IPS-11a (cell line): ENCODE measurements around the gene GLRA1.
"Not testable (repeated sequence)": the region's sequence is repeated elsewhere in the genome, so short reads cannot be mapped to it uniquely, and the experiment has no call there.

Experiments
- H3K4me3 ChIP-seq: one replicate; pipeline ENCODE4 v1.5.1; 2013; ENCODE audit warnings: low read depth, low read length, control low read depth

The GLRA1 gene

DNA sequence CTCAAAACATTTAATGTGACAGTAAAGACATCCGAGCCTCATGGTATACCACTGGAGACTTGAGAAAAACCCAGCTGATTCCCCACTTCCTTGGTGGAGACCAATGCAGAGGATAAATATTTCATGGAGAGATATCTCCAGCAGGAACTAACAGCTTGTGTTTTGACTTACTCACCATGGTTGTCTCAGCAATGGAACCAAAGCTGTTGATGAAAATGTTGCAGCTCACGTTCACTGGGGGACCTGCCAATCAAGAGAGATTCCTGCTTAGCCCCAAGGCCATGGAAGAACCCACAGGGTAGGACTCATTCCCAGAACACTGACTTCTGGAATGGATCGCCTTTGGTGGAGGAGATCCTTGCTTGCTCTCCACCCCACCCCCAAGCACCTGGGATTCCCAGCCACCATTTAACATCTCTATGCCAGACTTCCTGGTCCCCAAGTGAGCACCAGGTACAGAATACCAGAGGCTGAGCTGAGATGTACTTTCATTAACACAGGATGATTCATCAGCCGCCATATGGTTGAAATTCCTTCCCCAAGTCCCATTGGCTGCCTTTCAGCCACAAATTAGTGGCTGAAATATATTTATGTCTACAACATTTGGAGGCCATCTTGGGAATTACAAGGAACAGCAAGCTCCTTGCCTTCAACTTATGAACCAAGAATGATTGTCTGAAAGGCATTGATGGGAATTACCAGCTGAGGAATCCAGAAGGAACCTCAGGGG, 37.9 kb downstream of the GLRA1 start:
- no peak overlapping the region for H3K4me3 ChIP-seq

DNA sequence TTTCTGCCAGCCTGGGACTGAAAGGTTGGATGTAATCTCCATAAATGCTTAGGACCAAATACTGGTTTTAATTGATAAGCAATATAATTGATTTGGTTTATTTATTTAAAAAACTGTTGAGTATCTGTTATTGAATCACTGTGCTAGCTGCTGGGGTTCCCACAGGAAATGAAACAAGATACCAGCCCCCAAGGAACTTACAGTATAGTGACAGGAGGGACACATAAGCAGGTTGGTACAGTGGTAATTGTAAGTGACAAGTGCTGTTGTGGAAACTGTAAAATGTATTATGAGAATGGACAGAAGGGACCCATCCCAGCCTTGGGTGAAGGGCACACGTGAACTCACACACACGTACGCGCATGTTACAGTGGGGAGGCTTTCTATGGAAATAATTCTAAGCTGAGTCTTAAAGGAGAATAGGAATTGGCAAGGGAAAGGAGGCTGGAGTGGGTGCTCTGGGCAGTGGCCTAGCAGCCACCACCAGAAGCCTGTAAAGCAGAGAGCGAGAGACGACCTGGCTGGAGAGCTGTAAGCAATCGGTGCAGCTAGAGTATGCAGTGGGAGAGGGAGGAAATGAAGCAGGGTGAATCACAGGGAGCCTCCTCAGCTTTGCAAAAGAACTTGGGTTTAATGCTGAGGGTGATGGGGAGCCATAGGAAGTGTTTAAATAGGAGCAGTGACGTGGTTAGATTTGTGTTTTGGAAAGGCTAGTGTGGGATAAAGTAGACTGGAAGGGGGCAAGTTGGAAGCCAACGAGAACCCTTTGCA, 39.3 kb downstream of the GLRA1 start:
- no peak overlapping the region for H3K4me3 ChIP-seq

DNA sequence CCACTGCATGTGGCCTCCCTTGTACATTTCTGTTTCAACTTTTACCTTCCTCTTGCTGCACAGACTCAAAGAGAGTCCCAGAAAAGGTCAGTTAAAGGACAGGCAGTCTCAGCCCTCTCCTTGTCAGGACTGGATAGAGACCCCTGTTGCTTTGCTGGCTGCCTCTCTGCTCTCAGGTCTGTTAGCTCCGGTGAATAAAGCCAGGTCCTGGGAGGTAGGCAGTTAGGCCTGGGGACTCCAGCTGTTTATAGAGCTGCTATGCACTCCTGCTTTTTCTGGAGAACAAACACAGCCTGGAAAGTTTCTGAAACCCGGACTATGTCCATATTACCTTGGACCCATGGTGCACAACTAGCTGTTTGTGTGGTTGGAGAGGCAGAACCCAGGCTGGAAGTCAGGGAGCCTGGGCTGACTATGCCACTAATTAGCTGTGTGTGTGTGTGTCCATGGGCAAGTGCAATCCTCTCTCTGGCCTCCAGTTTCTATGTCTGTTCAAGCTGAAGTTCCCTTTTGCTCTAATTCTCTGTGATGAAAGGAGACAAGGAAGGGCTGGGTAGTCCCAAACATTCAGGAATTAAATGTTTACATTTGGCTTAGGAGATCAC, 42.9 kb downstream of the GLRA1 start:
- no peak overlapping the region for H3K4me3 ChIP-seq

DNA sequence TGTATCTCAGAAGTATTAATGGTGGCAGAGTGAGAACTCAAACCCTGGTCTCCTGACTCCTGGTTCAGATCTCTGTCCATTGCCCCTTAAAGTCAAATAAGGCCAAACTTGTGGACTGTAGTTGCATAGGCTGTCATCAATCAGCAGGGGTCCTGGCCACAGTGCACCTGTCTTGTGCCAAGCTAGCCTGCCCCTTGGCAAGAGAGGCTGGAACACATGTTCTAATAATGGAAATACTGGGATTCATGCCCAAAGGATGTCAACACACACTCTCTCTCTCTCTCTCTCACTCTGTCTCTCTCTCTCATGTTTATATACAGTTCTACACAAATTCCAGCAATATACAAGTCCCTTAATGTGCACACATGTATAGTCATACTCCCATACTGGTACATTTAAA, 44.3 kb downstream of the GLRA1 start:
- H3K4me3 ChIP-seq: no peak overlapping the region

GRCh38 chr5:151873701-151874100, 51.0 kb downstream of the GLRA1 start:
- no peak overlapping the region for H3K4me3 ChIP-seq

- H3K4me3 ChIP-seq: no peak overlapping the region
Observed at GRCh38 chr5:151872701-151873100, 52.0 kb downstream of the GLRA1 start.

GRCh38 chr5:151870820-151871219, 53.8 kb downstream of the GLRA1 start:
- no peak overlapping the region for H3K4me3 ChIP-seq

- no peak overlapping the region for H3K4me3 ChIP-seq
Observed at GRCh38 chr5:151870271-151870670, 54.4 kb downstream of the GLRA1 start.

- H3K4me3 ChIP-seq: no peak overlapping the region
Observed at GRCh38 chr5:151869843-151870242, 54.8 kb downstream of the GLRA1 start.

GRCh38 chr5:151868451-151868850, 56.2 kb downstream of the GLRA1 start:
- H3K4me3 ChIP-seq: no peak overlapping the region

- no peak overlapping the region for H3K4me3 ChIP-seq
Observed at GRCh38 chr5:151864061-151864748, 60.4 kb downstream of the GLRA1 start.

GRCh38 chr5:151863566-151863965, 61.1 kb downstream of the GLRA1 start:
- H3K4me3 ChIP-seq: no peak overlapping the region

DNA sequence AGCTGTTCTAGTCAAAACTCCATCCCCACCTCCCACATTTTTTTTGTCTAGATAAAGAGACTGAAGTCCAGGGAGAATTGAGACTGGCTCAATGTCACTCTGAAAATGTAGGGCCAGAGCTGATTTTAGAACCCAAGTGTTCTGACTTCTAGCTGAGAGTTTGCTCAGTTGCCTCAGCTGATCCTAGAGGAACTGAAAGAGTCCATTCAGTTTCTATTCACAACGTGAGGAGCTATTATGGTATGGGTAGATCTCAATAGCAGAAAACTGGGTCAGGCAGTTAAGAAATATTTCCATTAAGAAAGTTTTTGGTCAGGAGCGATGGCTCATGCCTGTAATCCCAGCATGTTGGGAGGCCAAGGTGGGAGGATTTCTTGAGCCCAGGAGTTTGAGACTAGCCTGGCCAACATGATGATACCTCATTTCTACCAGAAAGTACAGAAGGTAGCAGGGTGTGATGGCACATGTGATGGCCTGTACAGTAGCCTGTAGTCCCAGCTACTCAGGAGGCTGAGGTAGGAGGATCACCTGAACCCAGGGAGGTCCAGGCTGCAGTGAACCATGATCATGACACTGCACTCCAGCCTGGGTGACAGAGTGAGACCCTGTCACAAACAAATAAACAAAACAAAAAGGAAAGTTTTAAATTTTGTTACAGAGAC, 61.7 kb downstream of the GLRA1 start:
- no peak overlapping the region for H3K4me3 ChIP-seq

- H3K4me3 ChIP-seq: not testable (repeated sequence)
Observed at GRCh38 chr5:151860867-151861266, 63.8 kb downstream of the GLRA1 start.

DNA sequence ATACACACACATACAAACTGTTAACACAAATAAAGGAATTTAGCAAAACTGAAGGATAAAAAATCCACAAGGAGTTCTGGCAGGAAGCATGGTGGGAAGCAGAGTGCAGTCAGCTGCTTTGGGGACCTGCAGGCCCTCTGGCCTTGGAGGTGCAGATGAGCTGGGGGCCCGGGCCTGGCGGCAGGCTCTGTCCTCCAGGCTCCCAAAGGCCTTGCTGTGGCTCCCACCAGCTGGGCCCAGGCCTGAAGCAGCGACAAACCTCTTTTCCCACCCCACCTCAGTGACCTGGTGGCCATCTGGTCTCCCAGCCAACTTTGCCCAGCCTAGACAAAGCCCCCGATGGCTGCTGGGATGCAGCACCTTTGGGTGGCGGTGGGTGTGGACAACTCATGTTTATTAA, 67.8 kb downstream of the GLRA1 start:
- H3K4me3 ChIP-seq: no peak overlapping the region

GRCh38 chr5:151855701-151856100, 69.0 kb downstream of the GLRA1 start:
- no peak overlapping the region for H3K4me3 ChIP-seq

DNA sequence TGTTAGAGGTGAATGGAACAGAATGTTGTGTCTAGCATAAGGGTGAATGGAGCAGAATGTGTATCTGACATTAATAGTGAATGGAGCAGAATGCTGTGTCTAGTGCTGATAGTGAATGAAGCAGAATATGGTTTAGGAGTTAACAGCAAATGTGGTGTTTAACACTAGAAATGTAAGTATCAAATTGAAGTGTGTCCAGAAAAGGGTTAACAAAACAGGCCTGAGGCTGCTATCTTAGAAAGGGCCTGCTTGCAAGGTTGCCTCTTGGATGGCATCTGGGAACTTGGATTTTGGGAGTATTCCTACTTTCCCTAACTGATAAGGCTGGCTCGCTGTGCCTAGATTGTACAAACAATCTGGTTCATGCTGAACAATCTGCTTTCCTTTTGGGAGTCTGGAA, 76.8 kb downstream of the GLRA1 start:
- no peak overlapping the region for H3K4me3 ChIP-seq

- H3K4me3 ChIP-seq: no peak overlapping the region
Observed at GRCh38 chr5:151846765-151847164, 77.9 kb downstream of the GLRA1 start.

DNA sequence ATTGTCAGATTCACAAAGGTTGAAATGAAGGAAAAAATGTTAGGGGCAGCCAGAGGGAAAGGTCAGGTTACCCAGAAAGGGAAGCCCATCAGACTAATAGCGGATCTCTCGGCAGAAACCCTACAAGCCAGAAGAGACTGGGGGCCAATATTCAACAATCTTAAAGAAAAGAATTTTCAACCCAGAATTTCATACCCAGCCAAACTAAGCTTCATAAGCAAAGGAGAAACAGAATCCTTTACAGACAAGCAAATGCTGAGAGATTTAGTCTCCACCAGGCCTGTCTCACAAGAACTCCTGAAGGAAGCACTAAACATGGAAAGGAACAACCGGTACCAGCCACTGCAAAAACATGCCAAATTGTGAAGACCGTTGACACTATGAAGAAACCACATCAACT, 91.8 kb downstream of the GLRA1 start:
- not testable (repeated sequence) for H3K4me3 ChIP-seq

- no peak overlapping the region for H3K4me3 ChIP-seq
Observed at GRCh38 chr5:151829370-151829769, 95.3 kb downstream of the GLRA1 start.

- no peak overlapping the region for H3K4me3 ChIP-seq
Observed at GRCh38 chr5:151825445-151825844, 99.2 kb downstream of the GLRA1 start.
